ENCODE data around the gene PCDH9. TPM values are rescaled to one million over a fixed set of nuclear protein-coding genes. Genes with fewer than 3 reads are reported as not detected.

The PCDH9 gene
- total RNA-seq, 1 experiment from 2014 or later = 4.2 TPM

DNA sequence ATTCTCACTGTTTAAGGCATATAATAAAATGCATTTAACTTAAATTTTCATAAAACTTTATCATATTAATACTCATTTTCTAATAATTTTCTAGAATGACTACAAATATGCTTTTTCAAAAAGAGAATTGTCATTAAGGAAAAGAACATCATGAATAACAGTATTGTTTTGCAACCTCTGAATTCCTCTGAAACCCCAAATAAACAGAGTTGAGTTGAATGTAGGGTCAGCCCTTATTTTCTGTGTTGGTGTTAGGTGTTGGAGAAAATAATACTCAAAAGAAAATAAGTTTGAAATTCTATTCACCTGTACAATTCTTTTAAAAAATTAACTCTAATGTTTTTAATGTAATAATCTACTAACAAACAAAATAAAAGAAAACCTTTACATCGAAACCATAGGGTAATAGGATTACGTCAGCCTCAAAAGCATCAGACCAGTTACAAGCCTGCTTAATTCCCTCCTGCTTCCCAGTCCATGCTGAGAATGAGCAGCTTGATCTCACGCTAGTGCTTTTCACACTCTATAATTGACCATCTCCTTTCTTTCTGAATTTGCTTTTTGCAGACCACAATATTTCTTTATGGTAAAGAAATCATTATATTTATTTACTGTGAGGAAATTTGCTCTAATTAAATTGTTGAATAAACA, 160.9 kb downstream of the PCDH9 start:
- Histone ChIP-seq H3K27me3 (ENCODE audit: control insufficient read depth, insufficient read depth, low read length) (no peaks in the 10 kb centered on the region), H3K9me3 (ENCODE audit: control insufficient read depth, insufficient read depth, low read depth, low read length) (no peaks in the 10 kb centered on the region), H3K36me3 (ENCODE audit: control insufficient read depth, insufficient read depth, low read length) (no peaks in the 10 kb centered on the region), H3K27ac (ENCODE audit: low read length) (no peak overlapping the region), H3K4me1 (ENCODE audit: control insufficient read depth, insufficient read depth, low read length) (no peaks in the 10 kb centered on the region), H3K4me3 (ENCODE audit: low read depth in 2 of 2, low read length in 2 of 2) (no peak overlapping the region)
- POLR2A ChIA-PET = no interaction called here
- CTCF ChIA-PET = no interaction called here
- intact Hi-C loops (cut with micrococcal nuclease; ENCODE audit: unreplicated experiment) = no loop called here
- in situ Hi-C loops (cut with HindIII; ENCODE audit: low pct_unique_long_range_greater_than_20kb, low sequenced_read_pairs) = no loop called here
- DNase-seq (ENCODE audit: low read depth, low spot score) (no peak), ATAC-seq (no peak)
- TF ChIP-seq POLR2AphosphoS5 (IDR thresholded peaks at IDR 0.05; ENCODE audit: low read depth, low read length) = no peak
- TF ChIP-seq SIN3A (IDR thresholded peaks at IDR 0.05; ENCODE audit: borderline replicate concordance, insufficient read depth, low read depth, low read length) = no peak
- TF ChIP-seq, protein P1, sequence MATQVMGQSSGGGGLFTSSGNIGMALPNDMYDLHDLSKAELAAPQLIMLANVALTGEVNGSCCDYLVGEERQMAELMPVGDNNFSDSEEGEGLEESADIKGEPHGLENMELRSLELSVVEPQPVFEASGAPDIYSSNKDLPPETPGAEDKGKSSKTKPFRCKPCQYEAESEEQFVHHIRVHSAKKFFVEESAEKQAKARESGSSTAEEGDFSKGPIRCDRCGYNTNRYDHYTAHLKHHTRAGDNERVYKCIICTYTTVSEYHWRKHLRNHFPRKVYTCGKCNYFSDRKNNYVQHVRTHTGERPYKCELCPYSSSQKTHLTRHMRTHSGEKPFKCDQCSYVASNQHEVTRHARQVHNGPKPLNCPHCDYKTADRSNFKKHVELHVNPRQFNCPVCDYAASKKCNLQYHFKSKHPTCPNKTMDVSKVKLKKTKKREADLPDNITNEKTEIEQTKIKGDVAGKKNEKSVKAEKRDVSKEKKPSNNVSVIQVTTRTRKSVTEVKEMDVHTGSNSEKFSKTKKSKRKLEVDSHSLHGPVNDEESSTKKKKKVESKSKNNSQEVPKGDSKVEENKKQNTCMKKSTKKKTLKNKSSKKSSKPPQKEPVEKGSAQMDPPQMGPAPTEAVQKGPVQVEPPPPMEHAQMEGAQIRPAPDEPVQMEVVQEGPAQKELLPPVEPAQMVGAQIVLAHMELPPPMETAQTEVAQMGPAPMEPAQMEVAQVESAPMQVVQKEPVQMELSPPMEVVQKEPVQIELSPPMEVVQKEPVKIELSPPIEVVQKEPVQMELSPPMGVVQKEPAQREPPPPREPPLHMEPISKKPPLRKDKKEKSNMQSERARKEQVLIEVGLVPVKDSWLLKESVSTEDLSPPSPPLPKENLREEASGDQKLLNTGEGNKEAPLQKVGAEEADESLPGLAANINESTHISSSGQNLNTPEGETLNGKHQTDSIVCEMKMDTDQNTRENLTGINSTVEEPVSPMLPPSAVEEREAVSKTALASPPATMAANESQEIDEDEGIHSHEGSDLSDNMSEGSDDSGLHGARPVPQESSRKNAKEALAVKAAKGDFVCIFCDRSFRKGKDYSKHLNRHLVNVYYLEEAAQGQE (IDR thresholded peaks at IDR 0.05; ENCODE audit: insufficient read depth in 1 of 2, low read depth in 2 of 2, low read length in 1 of 2) = no peak
- TF ChIP-seq, protein P2, sequence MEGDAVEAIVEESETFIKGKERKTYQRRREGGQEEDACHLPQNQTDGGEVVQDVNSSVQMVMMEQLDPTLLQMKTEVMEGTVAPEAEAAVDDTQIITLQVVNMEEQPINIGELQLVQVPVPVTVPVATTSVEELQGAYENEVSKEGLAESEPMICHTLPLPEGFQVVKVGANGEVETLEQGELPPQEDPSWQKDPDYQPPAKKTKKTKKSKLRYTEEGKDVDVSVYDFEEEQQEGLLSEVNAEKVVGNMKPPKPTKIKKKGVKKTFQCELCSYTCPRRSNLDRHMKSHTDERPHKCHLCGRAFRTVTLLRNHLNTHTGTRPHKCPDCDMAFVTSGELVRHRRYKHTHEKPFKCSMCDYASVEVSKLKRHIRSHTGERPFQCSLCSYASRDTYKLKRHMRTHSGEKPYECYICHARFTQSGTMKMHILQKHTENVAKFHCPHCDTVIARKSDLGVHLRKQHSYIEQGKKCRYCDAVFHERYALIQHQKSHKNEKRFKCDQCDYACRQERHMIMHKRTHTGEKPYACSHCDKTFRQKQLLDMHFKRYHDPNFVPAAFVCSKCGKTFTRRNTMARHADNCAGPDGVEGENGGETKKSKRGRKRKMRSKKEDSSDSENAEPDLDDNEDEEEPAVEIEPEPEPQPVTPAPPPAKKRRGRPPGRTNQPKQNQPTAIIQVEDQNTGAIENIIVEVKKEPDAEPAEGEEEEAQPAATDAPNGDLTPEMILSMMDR (IDR thresholded peaks at IDR 0.05) = no peak
- TF ChIP-seq TCF7L2 (IDR thresholded peaks at IDR 0.05; ENCODE audit: low read depth, low read length) = no peak
- no TSS peak for BruUV-seq (replicated peaks)

DNA sequence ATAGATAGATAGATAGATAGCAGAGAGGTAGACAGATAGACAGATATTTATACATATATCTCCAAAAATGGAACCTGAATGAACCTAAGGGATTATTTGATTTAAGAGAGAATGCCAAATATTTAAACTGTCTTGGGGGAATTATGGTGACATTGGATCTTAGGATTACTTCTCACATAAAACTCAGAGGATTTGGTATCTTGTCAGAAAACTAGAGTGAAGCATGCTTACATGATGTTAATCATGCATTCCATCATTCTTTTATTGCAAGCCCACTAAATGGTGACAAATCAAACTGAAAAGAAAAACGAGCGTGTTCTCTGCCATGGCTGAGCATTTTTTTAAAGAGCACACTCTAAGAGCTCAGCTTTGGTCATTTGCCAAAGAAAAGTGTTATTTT, 165.2 kb downstream of the PCDH9 start:
- H3K9me3 ChIP-seq (ENCODE audit: control insufficient read depth, insufficient read depth, low read depth, low read length) = no peaks in the 10 kb centered on the region
- H3K27me3 ChIP-seq (ENCODE audit: control insufficient read depth, insufficient read depth, low read length) = no peaks in the 10 kb centered on the region
- CTCF ChIA-PET = no interaction called here
- intact Hi-C loops (cut with micrococcal nuclease; ENCODE audit: unreplicated experiment) (no loop called here), in situ Hi-C loops (cut with HindIII; ENCODE audit: low pct_unique_long_range_greater_than_20kb, low sequenced_read_pairs) (no loop called here)
- POLR2A ChIA-PET = no interaction called here
- DNase-seq (ENCODE audit: low read depth, low spot score) = no peak
- H3K36me3 ChIP-seq (ENCODE audit: control insufficient read depth, insufficient read depth, low read length) = no peaks in the 10 kb centered on the region
- TF ChIP-seq, protein P2 (IDR thresholded peaks at IDR 0.05) = no peak
- TF ChIP-seq, protein P1 (IDR thresholded peaks at IDR 0.05; ENCODE audit: insufficient read depth in 1 of 2, low read depth in 2 of 2, low read length in 1 of 2) = no peak
- no peak for TF ChIP-seq TCF7L2 (IDR thresholded peaks at IDR 0.05; ENCODE audit: low read depth, low read length)
- no peak for TF ChIP-seq SIN3A (IDR thresholded peaks at IDR 0.05; ENCODE audit: borderline replicate concordance, insufficient read depth, low read depth, low read length)
- no peak for TF ChIP-seq POLR2AphosphoS5 (IDR thresholded peaks at IDR 0.05; ENCODE audit: low read depth, low read length)
- no peak overlapping the region for H3K27ac ChIP-seq (ENCODE audit: low read length)
- H3K4me3 ChIP-seq (ENCODE audit: low read depth in 2 of 2, low read length in 2 of 2) = no peak overlapping the region
- no peak for ATAC-seq
- H3K4me1 ChIP-seq (ENCODE audit: control insufficient read depth, insufficient read depth, low read length) = no peaks in the 10 kb centered on the region
- BruUV-seq (replicated peaks) = no TSS peak
